Panc1 (cell line): Measurements from ENCODE around the gene DDC. TPM values are rescaled to one million over a fixed set of nuclear protein-coding genes. Genes with fewer than 3 reads are reported as not detected.

Experiments used
- ATAC-seq: fragments of 200-7000 bp; cut with Tn5 transposase; 2 replicates; pipeline ENCODE4 v1.9.1; 2020; ENCODE audit warnings: mild to moderate bottlenecking, moderate library complexity
- BruUV-seq: library from RNA; stranded (reverse); fragments of 400-500 nt; replicated peaks from 2 replicates; lab custom pipeline; 2021; lab: Mats Ljungman, UMichigan
- CTCF ChIA-PET: fragments of 300-600 bp; sonication (Branson Sonifier 250); formaldehyde crosslinking; loops from one replicate; lab custom pipeline; 2022; ENCODE audit warnings: antibody characterized with exemption; lab: Charles Lee
- POLR2A ChIA-PET: fragments of 300-600 bp; sonication (Branson Sonifier 250); formaldehyde crosslinking; loops from one replicate; lab custom pipeline; 2022; ENCODE audit warnings: antibody characterized with exemption; lab: Charles Lee
- DNase-seq: peaks from one replicate; pipeline ENCODE4 v3.0.0-alpha.2; 2010; ENCODE audit warnings: low read depth, low spot score
- H3K27ac ChIP-seq: 2 replicates; pipeline ENCODE4 v1.5.1; 2011; ENCODE audit warnings: mild to moderate bottlenecking, low read length, inconsistent platforms
- H3K27me3 ChIP-seq: fragments of 200-500 bp; sonication (Bioruptor generic); 2 replicates; pipeline ENCODE4 v1.6.0; 2014; ENCODE audit warnings: low read length, inconsistent platforms; ENCODE audit not compliant: control insufficient read depth, insufficient read depth
- H3K36me3 ChIP-seq: fragments of 200-500 bp; sonication (Bioruptor generic); 2 replicates; pipeline ENCODE4 v1.5.1; 2014; ENCODE audit warnings: inconsistent platforms, mild to moderate bottlenecking, low read length, moderate library complexity; ENCODE audit not compliant: control insufficient read depth, insufficient read depth
- H3K4me1 ChIP-seq: 2 replicates; pipeline ENCODE4 v1.5.1; 2011; ENCODE audit warnings: inconsistent platforms, mild to moderate bottlenecking, low read length, moderate library complexity; ENCODE audit not compliant: control insufficient read depth, insufficient read depth
- H3K4me3 ChIP-seq, 2 experiments: 2 replicates each; pipeline ENCODE4 v1.5.1; 2011 to 2012; ENCODE audit warnings: low read depth in 2 of 2, low read length in 2 of 2, mild to moderate bottlenecking in 2 of 2, inconsistent platforms in 1 of 2, moderate library complexity in 1 of 2
- H3K9me3 ChIP-seq: fragments of 200-500 bp; sonication (Bioruptor generic); 2 replicates; pipeline ENCODE4 v1.5.1; 2014; ENCODE audit warnings: low read depth, mild to moderate bottlenecking, inconsistent platforms, low read length, moderate library complexity; ENCODE audit not compliant: control insufficient read depth, insufficient read depth
- CTCF ChIP-seq: fragments of 450-650 bp; IDR thresholded peaks from 2 replicates; pipeline ENCODE4 v1.5.1; 2017; ENCODE audit warnings: mild to moderate bottlenecking
- POLR2AphosphoS5 ChIP-seq: IDR thresholded peaks from 2 replicates; pipeline ENCODE4 v1.6.1; 2012; ENCODE audit warnings: mild to moderate bottlenecking, low read depth, low read length, moderate library complexity
- REST ChIP-seq, 2 experiments: IDR thresholded peaks; 2 replicates each; pipeline ENCODE4 v1.6.1; 2011 to 2012; ENCODE audit warnings: low read depth in 2 of 2, control low read depth in 1 of 2, low read length in 1 of 2, mild to moderate bottlenecking in 1 of 2, moderate library complexity in 1 of 2; ENCODE audit not compliant: insufficient read depth in 1 of 2
- SIN3A ChIP-seq: IDR thresholded peaks from 2 replicates; pipeline ENCODE4 v1.6.1; 2012; ENCODE audit warnings: low read depth, mild to moderate bottlenecking, low read length, moderate library complexity, borderline replicate concordance; ENCODE audit not compliant: insufficient read depth
- TCF7L2 ChIP-seq: IDR thresholded peaks from 2 replicates; pipeline ENCODE4 v1.6.1; 2011; ENCODE audit warnings: mild to moderate bottlenecking, low read depth, low read length, inconsistent platforms
- in situ Hi-C: cut with HindIII; loops from 2 replicates; pipeline ENCODE4 v1.10.0; 2016; ENCODE audit warnings: low sequenced_read_pairs, low pct_unique_long_range_greater_than_20kb
- intact Hi-C: fragments of 100-400 bp; cut with micrococcal nuclease; formaldehyde crosslinking; loops from one replicate; pipeline ENCODE4 v1.10.0; 2022; ENCODE audit not compliant: unreplicated experiment
- total RNA-seq: library from RNA; stranded (reverse); gene quantifications from one replicate; pipeline ENCODE4 v1.2.1, GENCODE V29; 2021; ENCODE audit not compliant: unreplicated experiment

The DDC gene
- total RNA-seq, 1 experiment from 2014 or later, result not detected

DNA sequence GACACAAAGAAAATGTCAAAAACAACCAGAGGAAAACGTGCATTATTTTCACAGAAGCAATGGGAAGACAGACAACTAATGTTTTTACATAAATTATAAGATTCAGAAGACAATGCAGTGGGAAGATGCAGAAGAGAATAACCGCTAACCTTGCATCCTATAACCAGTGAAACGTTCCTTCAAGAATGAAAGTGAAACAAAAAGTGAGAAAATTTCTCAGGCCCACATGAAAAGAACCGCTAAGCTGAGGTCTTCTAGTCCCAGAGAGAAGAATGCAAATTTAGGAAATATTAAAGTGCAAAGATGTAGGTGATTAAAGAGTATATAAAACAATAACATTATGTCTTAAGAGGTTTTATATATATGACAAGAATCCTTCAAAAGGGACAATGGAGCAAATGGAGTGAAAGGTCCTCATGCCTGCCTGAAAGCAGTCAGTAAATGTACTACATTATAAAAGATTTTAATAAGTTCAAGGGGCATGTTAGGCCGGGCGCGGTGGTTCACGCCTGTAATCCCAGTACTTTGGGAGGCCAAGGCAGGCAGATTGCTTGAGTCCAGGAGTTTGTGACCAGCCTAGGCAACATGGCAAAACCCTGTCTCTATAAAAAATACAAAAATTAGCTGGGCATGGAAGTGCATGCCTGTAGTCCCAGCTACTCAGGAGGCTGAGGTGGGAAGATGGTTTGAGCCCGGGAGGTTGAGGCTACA lies 43.1 kb upstream of the DDC start:
- POLR2A ChIA-PET, result no interaction called here
- no TSS peak for BruUV-seq
- Histone ChIP-seq H3K27me3 (no peaks in the 10 kb centered on the region), H3K27ac (no peak overlapping the region), H3K4me3 (no peak overlapping the region), H3K36me3 (no peaks in the 10 kb centered on the region), H3K9me3 (no peaks in the 10 kb centered on the region), H3K4me1 (no peaks in the 10 kb centered on the region)
- CTCF ChIA-PET, result no interaction called here
- TF ChIP-seq SIN3A, result no peak
- TF ChIP-seq TCF7L2, result no peak
- no peak for TF ChIP-seq CTCF
- TF ChIP-seq POLR2AphosphoS5, result no peak
- TF ChIP-seq REST (IDR thresholded peaks at IDR 0.05; ENCODE audit: insufficient read depth in 1 of 2, low read depth in 2 of 2, low read length in 1 of 2), result no peak
- ATAC-seq, result no peak
- in situ Hi-C loops (no loop called here), intact Hi-C loops (no loop called here)
- no peak for DNase-seq

DNA sequence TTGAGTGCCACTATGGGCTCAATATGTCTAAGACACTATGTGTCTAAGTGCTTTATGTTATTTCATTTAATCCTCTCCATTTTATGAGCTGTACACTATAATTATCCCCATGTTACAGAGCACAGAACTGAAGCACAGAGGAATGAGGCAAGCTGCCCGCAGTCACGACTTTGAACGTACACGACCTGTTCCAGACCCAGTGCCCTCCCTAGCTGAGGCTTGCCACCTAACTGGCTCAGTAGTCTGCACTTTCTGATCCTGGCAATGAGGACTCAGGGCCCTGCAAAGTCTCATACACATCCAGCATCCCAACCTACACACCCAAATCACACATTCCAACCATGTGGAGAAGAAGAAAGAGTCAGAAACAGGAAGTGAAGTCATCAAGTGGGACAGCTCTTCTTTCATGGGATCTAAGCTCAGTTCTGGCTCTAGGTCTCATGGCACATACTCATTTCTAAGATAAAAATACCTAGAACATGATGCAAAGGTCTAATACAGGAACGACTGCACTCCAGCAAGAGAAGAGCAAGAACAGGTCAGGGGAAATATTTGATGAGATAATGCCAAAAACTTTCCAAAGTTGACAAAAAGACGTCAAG lies 42.4 kb upstream of the DDC start:
- no peaks in the 10 kb centered on the region for H3K36me3 ChIP-seq
- H3K27me3 ChIP-seq, result no peaks in the 10 kb centered on the region
- TF ChIP-seq SIN3A, result no peak
- no peak for TF ChIP-seq CTCF
- no peak for TF ChIP-seq REST (IDR thresholded peaks at IDR 0.05; ENCODE audit: insufficient read depth in 1 of 2, low read depth in 2 of 2, low read length in 1 of 2)
- no peak for TF ChIP-seq POLR2AphosphoS5
- TF ChIP-seq TCF7L2, result no peak
- H3K4me3 ChIP-seq, result no peak overlapping the region
- ChIA-PET POLR2A (no interaction called here), CTCF (interaction anchor here (0.6 kb wide), 1 partner anchor 53 kb away, joined by 4 read pairs; no protein-coding TSS in a partner anchor)
- in situ Hi-C loops, result no loop called here
- H3K4me1 ChIP-seq, result no peaks in the 10 kb centered on the region
- no TSS peak for BruUV-seq
- intact Hi-C loops, result no loop called here
- no peaks in the 10 kb centered on the region for H3K9me3 ChIP-seq
- H3K27ac ChIP-seq, result no peak overlapping the region
- DNase-seq, result no peak
- no peak for ATAC-seq
